Epithelial cell of esophagus (primary cell): ENCODE measurements around the gene DBP.
"Not testable (repeated sequence)": the region's sequence is repeated elsewhere in the genome, so short reads cannot be mapped to it uniquely, and the experiment has no call there.

ENCODE experiments used
- DNase-seq: peaks from one replicate; pipeline ENCODE4 v3.0.0; 2010; ENCODE audit warnings: low read depth
- H3K4me3 ChIP-seq: 2 replicates; pipeline ENCODE4 v1.5.1; 2011; ENCODE audit warnings: mild to moderate bottlenecking, low read length, control low read depth
- CTCF ChIP-seq: IDR thresholded peaks from 2 replicates; pipeline ENCODE4 v1.5.1; 2011; ENCODE audit warnings: low read depth, mild to moderate bottlenecking, low read length, control low read depth, inconsistent platforms; ENCODE audit not compliant: insufficient read depth; ENCODE audit errors: missing control alignments

The DBP gene

GRCh38 chr19:48634424-48635262, 2.5 kb downstream of the DBP start:
- TF ChIP-seq CTCF, result no peak

GRCh38 chr19:48634036-48634342, 3.2 kb downstream of the DBP start:
- DNase-seq, result no peak
- H3K4me3 ChIP-seq, result peak overlapping the region; percentile 29
- TF ChIP-seq CTCF, result no peak

More at GRCh38 chr19:48634424-48635262, 2.5 kb downstream of the DBP start:
- H3K4me3 ChIP-seq, result peak overlapping the region; percentile 41
- DNase-seq, result peak; percentile 97

- peak; percentile 70 for DNase-seq
- TF ChIP-seq CTCF, result no peak
- H3K4me3 ChIP-seq, result peak overlapping the region; percentile 29
These were observed 3.8 kb downstream of the DBP start for GRCh38 chr19:48633148-48634035.

- H3K4me3 ChIP-seq, result no peak overlapping the region
- DNase-seq, result peak; percentile 87
- no peak for TF ChIP-seq CTCF
These were observed 4.5 kb downstream of the DBP start for GRCh38 chr19:48632692-48633147.

GRCh38 chr19:48632286-48632685, 4.9 kb downstream of the DBP start:
- not testable (repeated sequence) for H3K4me3 ChIP-seq, DNase-seq

- no peak for TF ChIP-seq CTCF
- DNase-seq, result no peak
- no peak overlapping the region for H3K4me3 ChIP-seq
These were observed 6.0 kb downstream of the DBP start for GRCh38 chr19:48631225-48631624.

- no peak overlapping the region for H3K4me3 ChIP-seq
- DNase-seq, result peak; percentile 37
- TF ChIP-seq CTCF, result peak; percentile 1
These were observed 6.7 kb downstream of the DBP start for GRCh38 chr19:48630296-48631063.
